OCI-LY7 (cell line): ENCODE data around the gene PAK1. TPM values are rescaled to one million over a fixed set of nuclear protein-coding genes. Genes with fewer than 3 reads are reported as not detected.

Experiments
- Bru-seq: library from RNA; stranded (reverse); fragments of 400-500 nt; gene quantifications from one replicate; lab custom pipeline; 2021; lab: Mats Ljungman, UMichigan
- BruChase-seq, 2 experiments: library from RNA; stranded (reverse); fragments of 400-500 nt; gene quantifications; one replicate each; lab custom pipeline; 2021; lab: Mats Ljungman, UMichigan
- BruUV-seq: library from RNA; stranded (reverse); fragments of 400-500 nt; replicated peaks from 2 replicates; lab custom pipeline; 2021; lab: Mats Ljungman, UMichigan
- CTCF ChIA-PET: fragments of 300-600 bp; sonication (Branson Sonifier 250); formaldehyde crosslinking; loops from one replicate; lab custom pipeline; 2022; ENCODE audit warnings: antibody characterized with exemption; ENCODE audit not compliant: unreplicated experiment; lab: Charles Lee
- POLR2A ChIA-PET: fragments of 300-600 bp; sonication (Branson Sonifier 250); formaldehyde crosslinking; loops from one replicate; lab custom pipeline; 2022; ENCODE audit warnings: antibody characterized with exemption; lab: Charles Lee
- DNase-seq: peaks from one replicate; pipeline ENCODE4 v3.0.0-alpha.2; 2015; ENCODE audit warnings: low spot score
- H2AFZ ChIP-seq: fragments of 200-600 bp; sonication (generic), shearing (Covaris generic); 2 replicates; pipeline ENCODE4 v1.6.1; 2014; ENCODE audit warnings: mild to moderate bottlenecking, antibody characterized with exemption, low read length, moderate library complexity
- H3K27ac ChIP-seq: fragments of 200-600 bp; sonication (generic); 2 replicates; pipeline ENCODE4 v1.5.1; 2014; ENCODE audit warnings: mixed run types, low read depth, mild to moderate bottlenecking, moderate library complexity, low read length, inconsistent platforms; ENCODE audit not compliant: poor library complexity, severe bottlenecking
- H3K36me3 ChIP-seq: fragments of 200-600 bp; sonication (generic); 2 replicates; pipeline ENCODE4 v1.6.1; 2014; ENCODE audit warnings: mild to moderate bottlenecking, antibody characterized with exemption, low read length, moderate library complexity, mixed read lengths; ENCODE audit not compliant: insufficient read depth
- H3K4me1 ChIP-seq: fragments of 200-600 bp; sonication (generic); 2 replicates; pipeline ENCODE4 v1.5.1; 2014; ENCODE audit warnings: mild to moderate bottlenecking, low read length; ENCODE audit not compliant: insufficient read depth, poor library complexity, severe bottlenecking
- H3K4me2 ChIP-seq: fragments of 200-600 bp; sonication (generic); 2 replicates; pipeline ENCODE4 v1.6.1; 2014; ENCODE audit warnings: mild to moderate bottlenecking, low read length
- H3K4me3 ChIP-seq: fragments of 200-600 bp; sonication (generic); 2 replicates; pipeline ENCODE4 v1.5.1; 2014; ENCODE audit warnings: mild to moderate bottlenecking, low read depth, low read length; ENCODE audit not compliant: poor library complexity, severe bottlenecking
- H3K79me2 ChIP-seq: fragments of 200-600 bp; sonication (generic); 2 replicates; pipeline ENCODE4 v1.6.1; 2016; ENCODE audit warnings: low read depth, mild to moderate bottlenecking, low read length, moderate library complexity, mixed read lengths; ENCODE audit not compliant: insufficient read depth
- H3K9me2 ChIP-seq: fragments of 200-600 bp; sonication (generic); 2 replicates; pipeline ENCODE4 v1.6.1; 2016; ENCODE audit warnings: mild to moderate bottlenecking, low read length, mixed read lengths; ENCODE audit not compliant: insufficient read depth
- H3K9me3 ChIP-seq: fragments of 200-600 bp; sonication (generic); 2 replicates; pipeline ENCODE4 v1.6.1; 2014; ENCODE audit warnings: mild to moderate bottlenecking, mixed run types, low read length, mixed read lengths
- H4K20me1 ChIP-seq: fragments of 200-600 bp; sonication (generic); 2 replicates; pipeline ENCODE4 v1.6.1; 2014; ENCODE audit warnings: mild to moderate bottlenecking, antibody characterized with exemption, low read length, moderate library complexity, mixed read lengths; ENCODE audit not compliant: insufficient read depth
- EZH2phosphoT487 ChIP-seq: fragments of 200-600 bp; sonication (generic); IDR thresholded peaks from 2 replicates; pipeline ENCODE4 v1.6.1; 2018; ENCODE audit warnings: low read depth, borderline replicate concordance, mild to moderate bottlenecking, mixed run types, antibody characterized with exemption, low read length, moderate library complexity, mixed read lengths
- intact Hi-C: fragments of 100-400 bp; cut with micrococcal nuclease; formaldehyde crosslinking; loops from one replicate; pipeline ENCODE4 v1.10.0; 2022; ENCODE audit not compliant: unreplicated experiment
- long read RNA-seq: library from polyadenylated mRNA; stranded (forward); transcript quantifications from one replicate; pipeline ENCODE4 v2.0.0, GENCODE V29; 2022
- total RNA-seq, 2 experiments: library from RNA; depleted of rRNA in 1 of 2; stranded (reverse); fragments of >200 nt in 1 of 2; shearing (Covaris generic) in 1 of 2; gene quantifications; 2 replicates each; pipeline ENCODE4 v1.2.3, GENCODE V29; 2014 to 2022
- TF ChIP-seq, protein P1 (sequence below): fragments of 200-600 bp; sonication (generic); conservative IDR thresholded peaks from 2 replicates; pipeline ENCODE4 v1.5.1; 2014; ENCODE audit warnings: mild to moderate bottlenecking, antibody characterized with exemption, low read length, moderate library complexity, mixed read lengths

Gene PAK1
- 1.0 and 1.1 TPM in 2 replicates for total RNA-seq (2014; rRNA removed; shearing (Covaris generic))
- total RNA-seq (2022), result 3.4 and 3.6 TPM in 2 replicates
- percentile 32 among the genes with signal in this experiment for Bru-seq, nascent RNA
- BruChase-seq, experiment 1, labeled RNA remaining after a 6-hour chase, result percentile 34 among the genes with signal in this experiment
- percentile 33 among the genes with signal in this experiment for BruChase-seq, experiment 2, labeled RNA remaining after a 2-hour chase
- long read RNA-seq, partial matches to known transcripts, result 0 of 2 reads
- long read RNA-seq, other reads (novel, unspliced or antisense), result 2 of 2 reads

DNA sequence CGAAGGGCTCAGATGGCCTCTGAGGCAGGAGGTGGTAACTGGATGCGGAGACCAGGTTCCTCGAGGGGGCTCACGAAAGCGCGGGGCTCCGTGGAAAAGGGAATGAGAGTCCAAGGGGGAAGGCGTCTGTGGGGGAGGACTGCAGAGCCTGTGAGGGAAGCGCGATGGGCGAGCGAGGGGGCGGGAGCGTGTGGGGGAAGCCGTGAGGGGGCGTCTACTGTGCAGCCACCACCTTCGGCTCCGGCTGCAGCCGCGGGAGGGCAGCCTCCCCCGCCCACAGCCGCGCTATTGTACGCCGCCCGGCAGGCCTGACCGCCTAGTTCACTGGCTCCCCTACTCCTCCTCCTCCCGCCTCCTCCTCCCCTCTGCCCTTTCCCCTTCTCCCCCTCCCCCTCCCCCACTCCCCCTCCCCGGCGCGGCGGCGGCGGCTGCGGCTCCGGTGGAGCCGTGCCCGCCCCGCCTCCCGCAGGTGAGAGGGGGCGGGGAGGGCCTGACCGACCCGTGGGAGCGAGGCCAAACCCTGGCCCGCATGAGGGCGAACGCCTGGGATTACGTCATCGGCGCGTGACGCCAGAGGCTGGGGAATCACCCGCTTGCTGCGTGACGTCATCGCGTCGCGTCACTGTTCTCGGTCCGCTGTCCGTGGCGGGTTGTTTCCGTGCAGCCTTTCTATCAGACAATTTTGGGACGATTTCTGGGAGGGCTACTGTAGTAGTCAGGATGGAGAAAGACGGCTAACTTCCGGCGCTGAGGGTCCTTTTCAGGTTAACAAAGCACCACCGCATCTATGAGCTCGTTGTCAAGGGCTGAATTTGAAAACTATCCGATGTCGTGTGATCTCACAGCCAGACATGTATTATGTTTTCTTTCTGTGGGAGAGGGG is at the start of gene PAK1:
PAK1 (minus strand) TSS at position 294 of the 883 bp plus-strand sequence. CDS start 81,574 bp downstream, outside the sequence.
- no peak within 1 kb of the TSS for H3K27ac ChIP-seq
- no TSS peak for BruUV-seq
- no peak for DNase-seq
- intact Hi-C loops, result no loop called here
- H3K9me2 ChIP-seq, result no peaks in the 10 kb centered on the region
- H3K79me2 ChIP-seq, result no peaks in the 10 kb centered on the region
- TF ChIP-seq EZH2phosphoT487, result no peak
- TF ChIP-seq, protein P1, sequence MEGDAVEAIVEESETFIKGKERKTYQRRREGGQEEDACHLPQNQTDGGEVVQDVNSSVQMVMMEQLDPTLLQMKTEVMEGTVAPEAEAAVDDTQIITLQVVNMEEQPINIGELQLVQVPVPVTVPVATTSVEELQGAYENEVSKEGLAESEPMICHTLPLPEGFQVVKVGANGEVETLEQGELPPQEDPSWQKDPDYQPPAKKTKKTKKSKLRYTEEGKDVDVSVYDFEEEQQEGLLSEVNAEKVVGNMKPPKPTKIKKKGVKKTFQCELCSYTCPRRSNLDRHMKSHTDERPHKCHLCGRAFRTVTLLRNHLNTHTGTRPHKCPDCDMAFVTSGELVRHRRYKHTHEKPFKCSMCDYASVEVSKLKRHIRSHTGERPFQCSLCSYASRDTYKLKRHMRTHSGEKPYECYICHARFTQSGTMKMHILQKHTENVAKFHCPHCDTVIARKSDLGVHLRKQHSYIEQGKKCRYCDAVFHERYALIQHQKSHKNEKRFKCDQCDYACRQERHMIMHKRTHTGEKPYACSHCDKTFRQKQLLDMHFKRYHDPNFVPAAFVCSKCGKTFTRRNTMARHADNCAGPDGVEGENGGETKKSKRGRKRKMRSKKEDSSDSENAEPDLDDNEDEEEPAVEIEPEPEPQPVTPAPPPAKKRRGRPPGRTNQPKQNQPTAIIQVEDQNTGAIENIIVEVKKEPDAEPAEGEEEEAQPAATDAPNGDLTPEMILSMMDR, result no peak
- H3K36me3 ChIP-seq, result no peaks in the 10 kb centered on the region
- no peaks in the 10 kb centered on the region for H3K9me3 ChIP-seq
- no peak within 1 kb of the TSS for H2AFZ ChIP-seq
- CTCF ChIA-PET, result no interaction called here
- H3K4me1 ChIP-seq, result no peaks in the 10 kb centered on the region
- peak within 1 kb of the TSS; percentile 26 for H3K4me3 ChIP-seq
- H4K20me1 ChIP-seq, result no peaks in the 10 kb centered on the region
- H3K4me2 ChIP-seq, result peak within 1 kb of the TSS; percentile 32; the same call in 1 of the 2 replicates
- POLR2A ChIA-PET, result interaction anchor here (1.1 kb wide), 1 partner anchor 13 kb away, joined by 6 read pairs; no protein-coding TSS in a partner anchor

DNA sequence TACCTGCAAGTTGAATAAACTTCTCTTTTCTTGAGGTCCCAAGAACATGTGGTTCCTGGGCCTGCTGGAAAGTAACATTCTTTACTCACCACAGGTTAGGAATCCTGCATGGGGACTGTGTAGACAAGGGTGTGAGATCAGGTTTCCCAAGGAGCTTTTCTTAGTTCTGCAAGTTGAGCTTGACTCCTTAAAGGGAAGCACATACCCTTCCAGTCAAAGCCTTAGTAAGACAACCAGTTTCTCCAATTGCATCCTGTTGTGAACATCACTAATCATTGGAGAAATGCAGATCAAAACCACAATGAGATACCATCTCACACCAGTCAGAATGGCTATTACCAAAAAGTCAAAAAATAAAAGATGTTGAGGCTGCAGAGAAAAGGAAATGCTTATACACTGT is 48.3 kb upstream of the PAK1 start:
- ChIA-PET CTCF (no interaction called here), POLR2A (no interaction called here)
- Histone ChIP-seq H3K4me3 (no peak overlapping the region), H3K36me3 (no peaks in the 10 kb centered on the region), H3K9me3 (no peaks in the 10 kb centered on the region), H3K27ac (no peak overlapping the region), H3K4me1 (peaks cover 5% of the 10 kb centered on the region), H2AFZ (no peak overlapping the region), H3K4me2 (no peak overlapping the region), H4K20me1 (no peaks in the 10 kb centered on the region), H3K9me2 (no peaks in the 10 kb centered on the region), H3K79me2 (no peaks in the 10 kb centered on the region)
- TF ChIP-seq EZH2phosphoT487, result no peak
- TF ChIP-seq, protein P1, result no peak
- no peak for DNase-seq
- intact Hi-C loops, result no loop called here
- BruUV-seq, result no TSS peak
